Mammary epithelial cell (primary cell): ENCODE results near the gene ETV2.

Experiments used
- CTCF ChIP-seq, 2 donors: IDR thresholded peaks in 1 of 2; conservative IDR thresholded peaks in 1 of 2; 2 replicates each; pipeline ENCODE4 v1.5.1; 2011 to 2012; ENCODE audit warnings: inconsistent platforms in 2 of 2, low read length in 2 of 2, mild to moderate bottlenecking in 2 of 2, control low read depth in 1 of 2, low read depth in 1 of 2; ENCODE audit not compliant: insufficient read depth in 1 of 2; ENCODE audit errors: extremely low read depth in 1 of 2
- EZH2 ChIP-seq: IDR thresholded peaks from 2 replicates; pipeline ENCODE4 v1.6.1; 2012; ENCODE audit warnings: low read length, inconsistent platforms, borderline replicate concordance

- no peak for TF ChIP-seq CTCF (conservative IDR thresholded peaks at IDR 0.05 in 1 of 2, IDR thresholded peaks at IDR 0.05 in 1 of 2; ENCODE audit: extremely low read depth in 1 of 2, insufficient read depth in 1 of 2, low read depth in 1 of 2, low read length in 2 of 2)
- no peak for TF ChIP-seq EZH2
Measured at GRCh38 chr19:35618857-35619256, 22.7 kb upstream of the ETV2 start.
